ENCODE results near the gene HTR3B.

Gene HTR3B

GRCh38 chr11:113951537-113951936 lies 46.9 kb downstream of the HTR3B start:
- Histone ChIP-seq H3K9me3 (ENCODE audit: control insufficient read depth, low read length) (no peaks in the 10 kb centered on the region), H3K4me1 (ENCODE audit: control insufficient read depth, insufficient read depth, low read length) (no peaks in the 10 kb centered on the region), H3K9ac (ENCODE audit: low read length) (no peak overlapping the region), H3K27me3 (replicated peaks; ENCODE audit: control insufficient read depth, insufficient read depth, low read length) (peaks cover 41% of the 10 kb centered on the region), H3K4me3 (ENCODE audit: low read length) (no peak overlapping the region), H3K36me3 (ENCODE audit: control insufficient read depth, insufficient read depth, low read length, severe bottlenecking) (no peaks in the 10 kb centered on the region)
- DNase-seq (ENCODE audit: low read depth): no peak

- Histone ChIP-seq H3K27me3 (replicated peaks; ENCODE audit: control insufficient read depth, insufficient read depth, low read length) (peaks cover 44% of the 10 kb centered on the region), H3K4me3 (ENCODE audit: low read length) (no peak overlapping the region), H3K4me1 (ENCODE audit: control insufficient read depth, insufficient read depth, low read length) (no peaks in the 10 kb centered on the region), H3K9ac (ENCODE audit: low read length) (no peak overlapping the region), H3K9me3 (ENCODE audit: control insufficient read depth, low read length) (no peaks in the 10 kb centered on the region), H3K36me3 (ENCODE audit: control insufficient read depth, insufficient read depth, low read length, severe bottlenecking) (no peaks in the 10 kb centered on the region)
- no peak for DNase-seq (ENCODE audit: low read depth)
These were observed 47.5 kb downstream of the HTR3B start for GRCh38 chr11:113952070-113952469.

GRCh38 chr11:113952588-113952987 lies 48.0 kb downstream of the HTR3B start:
- Histone ChIP-seq H3K9ac (ENCODE audit: low read length) (no peak overlapping the region), H3K9me3 (ENCODE audit: control insufficient read depth, low read length) (no peaks in the 10 kb centered on the region), H3K4me3 (ENCODE audit: low read length) (no peak overlapping the region), H3K4me1 (ENCODE audit: control insufficient read depth, insufficient read depth, low read length) (no peaks in the 10 kb centered on the region), H3K27me3 (replicated peaks; ENCODE audit: control insufficient read depth, insufficient read depth, low read length) (peaks cover 45% of the 10 kb centered on the region), H3K36me3 (ENCODE audit: control insufficient read depth, insufficient read depth, low read length, severe bottlenecking) (no peaks in the 10 kb centered on the region)
- no peak for DNase-seq (ENCODE audit: low read depth)

- no peaks in the 10 kb centered on the region for H3K4me1 ChIP-seq (ENCODE audit: control insufficient read depth, insufficient read depth, low read length)
- H3K9me3 ChIP-seq (ENCODE audit: control insufficient read depth, low read length): no peaks in the 10 kb centered on the region
- H3K4me3 ChIP-seq (ENCODE audit: low read length): no peak overlapping the region
- H3K36me3 ChIP-seq (ENCODE audit: control insufficient read depth, insufficient read depth, low read length, severe bottlenecking): no peaks in the 10 kb centered on the region
- peaks cover 59% of the 10 kb centered on the region for H3K27me3 ChIP-seq (replicated peaks; ENCODE audit: control insufficient read depth, insufficient read depth, low read length)
- H3K9ac ChIP-seq (ENCODE audit: low read length): no peak overlapping the region
- no peak for DNase-seq (ENCODE audit: low read depth)
These were observed 49.6 kb downstream of the HTR3B start for GRCh38 chr11:113954235-113954634.

- Histone ChIP-seq H3K4me1 (ENCODE audit: control insufficient read depth, insufficient read depth, low read length) (no peaks in the 10 kb centered on the region), H3K4me3 (ENCODE audit: low read length) (no peak overlapping the region), H3K36me3 (ENCODE audit: control insufficient read depth, insufficient read depth, low read length, severe bottlenecking) (no peaks in the 10 kb centered on the region), H3K27me3 (replicated peaks; ENCODE audit: control insufficient read depth, insufficient read depth, low read length) (peaks cover 63% of the 10 kb centered on the region), H3K9ac (ENCODE audit: low read length) (no peak overlapping the region), H3K9me3 (ENCODE audit: control insufficient read depth, low read length) (no peaks in the 10 kb centered on the region)
- DNase-seq (ENCODE audit: low read depth): no peak
These were observed 52.4 kb downstream of the HTR3B start for GRCh38 chr11:113956986-113957385.

GRCh38 chr11:113960702-113961330 lies 56.2 kb downstream of the HTR3B start:
- Histone ChIP-seq H3K9ac (ENCODE audit: low read length) (no peak overlapping the region), H3K4me1 (ENCODE audit: control insufficient read depth, insufficient read depth, low read length) (no peaks in the 10 kb centered on the region), H3K36me3 (ENCODE audit: control insufficient read depth, insufficient read depth, low read length, severe bottlenecking) (no peaks in the 10 kb centered on the region), H3K9me3 (ENCODE audit: control insufficient read depth, low read length) (no peaks in the 10 kb centered on the region), H3K27me3 (replicated peaks; ENCODE audit: control insufficient read depth, insufficient read depth, low read length) (peaks cover 54% of the 10 kb centered on the region), H3K4me3 (ENCODE audit: low read length) (no peak overlapping the region)
- DNase-seq (ENCODE audit: low read depth): no peak

- Histone ChIP-seq H3K9ac (ENCODE audit: low read length) (no peak overlapping the region), H3K27me3 (replicated peaks; ENCODE audit: control insufficient read depth, insufficient read depth, low read length) (peaks cover 41% of the 10 kb centered on the region), H3K4me3 (ENCODE audit: low read length) (no peak overlapping the region), H3K9me3 (ENCODE audit: control insufficient read depth, low read length) (no peaks in the 10 kb centered on the region), H3K36me3 (ENCODE audit: control insufficient read depth, insufficient read depth, low read length, severe bottlenecking) (no peaks in the 10 kb centered on the region), H3K4me1 (ENCODE audit: control insufficient read depth, insufficient read depth, low read length) (no peaks in the 10 kb centered on the region)
- DNase-seq (ENCODE audit: low read depth): no peak
These were observed 62.8 kb downstream of the HTR3B start for GRCh38 chr11:113967361-113967760.

- H3K4me3 ChIP-seq (ENCODE audit: low read length): no peak overlapping the region
- peaks cover 59% of the 10 kb centered on the region for H3K27me3 ChIP-seq (replicated peaks; ENCODE audit: control insufficient read depth, insufficient read depth, low read length)
- DNase-seq (ENCODE audit: low read depth): no peak
- H3K36me3 ChIP-seq (ENCODE audit: control insufficient read depth, insufficient read depth, low read length, severe bottlenecking): no peaks in the 10 kb centered on the region
- H3K9ac ChIP-seq (ENCODE audit: low read length): no peak overlapping the region
- no peaks in the 10 kb centered on the region for H3K9me3 ChIP-seq (ENCODE audit: control insufficient read depth, low read length)
- no peaks in the 10 kb centered on the region for H3K4me1 ChIP-seq (ENCODE audit: control insufficient read depth, insufficient read depth, low read length)
These were observed 67.1 kb downstream of the HTR3B start for GRCh38 chr11:113971506-113972195.

- Histone ChIP-seq H3K36me3 (ENCODE audit: control insufficient read depth, insufficient read depth, low read length, severe bottlenecking) (no peaks in the 10 kb centered on the region), H3K9ac (ENCODE audit: low read length) (no peak within 1 kb of the TSS), H3K4me1 (ENCODE audit: control insufficient read depth, insufficient read depth, low read length) (no peaks in the 10 kb centered on the region), H3K4me3 (ENCODE audit: low read length) (no peak within 1 kb of the TSS), H3K27me3 (replicated peaks; ENCODE audit: control insufficient read depth, insufficient read depth, low read length) (peaks cover 83% of the 10 kb centered on the region), H3K9me3 (ENCODE audit: control insufficient read depth, low read length) (no peaks in the 10 kb centered on the region)
- DNase-seq (ENCODE audit: low read depth): peak; percentile 21
These were observed 70.3 kb downstream of the HTR3B start, which contains the start of gene HTR3A for GRCh38 chr11:113974741-113975470. Gene HTR3A, plus strand, starts transcription at chr11:113975108. Its CDS starts 218 bp downstream, at chr11:113975326.

- no peak overlapping the region for H3K4me3 ChIP-seq (ENCODE audit: low read length)
- H3K9ac ChIP-seq (ENCODE audit: low read length): no peak overlapping the region
- no peak for DNase-seq (ENCODE audit: low read depth)
- H3K36me3 ChIP-seq (ENCODE audit: control insufficient read depth, insufficient read depth, low read length, severe bottlenecking): no peaks in the 10 kb centered on the region
- no peaks in the 10 kb centered on the region for H3K9me3 ChIP-seq (ENCODE audit: control insufficient read depth, low read length)
- H3K4me1 ChIP-seq (ENCODE audit: control insufficient read depth, insufficient read depth, low read length): no peaks in the 10 kb centered on the region
- H3K27me3 ChIP-seq (replicated peaks; ENCODE audit: control insufficient read depth, insufficient read depth, low read length): peaks cover 81% of the 10 kb centered on the region
These were observed 72.5 kb downstream of the HTR3B start for GRCh38 chr11:113977071-113977490.

GRCh38 chr11:113977701-113978100 lies 73.1 kb downstream of the HTR3B start:
- no peak for DNase-seq (ENCODE audit: low read depth)
- no peaks in the 10 kb centered on the region for H3K9me3 ChIP-seq (ENCODE audit: control insufficient read depth, low read length)
- no peaks in the 10 kb centered on the region for H3K36me3 ChIP-seq (ENCODE audit: control insufficient read depth, insufficient read depth, low read length, severe bottlenecking)
- H3K4me1 ChIP-seq (ENCODE audit: control insufficient read depth, insufficient read depth, low read length): no peaks in the 10 kb centered on the region
- no peak overlapping the region for H3K9ac ChIP-seq (ENCODE audit: low read length)
- H3K4me3 ChIP-seq (ENCODE audit: low read length): no peak overlapping the region
- peaks cover 81% of the 10 kb centered on the region for H3K27me3 ChIP-seq (replicated peaks; ENCODE audit: control insufficient read depth, insufficient read depth, low read length)
